Measurements from ENCODE around the gene SNCAIP. TPM values are rescaled to one million over a fixed set of nuclear protein-coding genes. Genes with fewer than 3 reads are reported as not detected.

The SNCAIP gene
- total and polyA plus RNA-seq, 9 of the 15 experiments (the other 6 are each of a cell fraction or from before 2014, with no cell fraction given): 0.04 TPM; not detected in 8

- WGBS (ENCODE audit: insufficient coverage, low coverage, missing lambda C conversion rate): 2% methylated on average over 5 of the region's 5 CpGs
Measured at GRCh38 chr5:122384739-122385235, 72.8 kb downstream of the SNCAIP start.

GRCh38 chr5:122385286-122385685, 73.2 kb downstream of the SNCAIP start:
- Histone ChIP-seq H3K9ac (ENCODE audit: insufficient read depth in 1 of 2, low read depth in 2 of 2, low read length in 2 of 2) (no peak overlapping the region), H3K79me2 (ENCODE audit: control insufficient read depth, insufficient read depth, low read length) (no peaks in the 10 kb centered on the region), H4K20me1 (replicated peaks; ENCODE audit: control insufficient read depth, insufficient read depth, low read length) (no peaks in the 10 kb centered on the region), H3K27ac (ENCODE audit: extremely low read depth, low read depth, low read length) (no peak overlapping the region), H3K4me3 (no peak overlapping the region), H3K36me3 (ENCODE audit: control insufficient read depth, insufficient read depth, low read length) (no peaks in the 10 kb centered on the region), H2AFZ (ENCODE audit: low read depth, low read length) (no peak overlapping the region), H3K4me2 (ENCODE audit: insufficient read depth, low read length) (no peak overlapping the region), H3K27me3 (ENCODE audit: control insufficient read depth in 2 of 2, insufficient read depth in 2 of 2, low read length in 2 of 2) (peaks cover 0 to 2% of the 10 kb centered on the region in 2 experiments; a peak in 2 of 5 replicates), H3K9me3 (replicated peaks; ENCODE audit: control insufficient read depth, insufficient read depth, low read depth, low read length) (no peaks in the 10 kb centered on the region), H3K9me1 (ENCODE audit: control insufficient read depth, insufficient read depth, low read length) (no peaks in the 10 kb centered on the region), H3K4me1 (replicated peaks in 1 of 2; ENCODE audit: control insufficient read depth in 2 of 2, insufficient read depth in 2 of 2, low read length in 2 of 2) (no peaks in the 10 kb centered on the region)
- intact Hi-C loops (cut with micrococcal nuclease) (no loop called here), in situ Hi-C loops (cut with MboI) (no loop called here)
- no TSS peak for BruUV-seq (replicated peaks)
- no peak for FAIRE-seq
- ATAC-seq: no peak
- no peak for TF ChIP-seq RBM14 (IDR thresholded peaks at IDR 0.05; ENCODE audit: borderline replicate concordance, insufficient read depth, low read depth, low read length)
- TF ChIP-seq HNRNPK (IDR thresholded peaks at IDR 0.05; ENCODE audit: low read depth, low read length, poor library complexity, severe bottlenecking): no peak
- TF ChIP-seq GTF2F1 (IDR thresholded peaks at IDR 0.05; ENCODE audit: low read depth, low read length): no peak
- TF ChIP-seq POLR2AphosphoS5 (IDR thresholded peaks at IDR 0.05; ENCODE audit: control insufficient read depth, insufficient read depth, low read depth, low read length): no peak
- no peak for TF ChIP-seq MTF1 (CRISPR knock-in tag; IDR thresholded peaks at IDR 0.05; ENCODE audit: borderline replicate concordance)
- no peak for TF ChIP-seq SRSF9 (IDR thresholded peaks at IDR 0.05; ENCODE audit: borderline replicate concordance, low read depth, low read length)
- TF ChIP-seq ZNF239 (CRISPR knock-in tag; IDR thresholded peaks at IDR 0.05): no peak
- CTCF ChIA-PET (ENCODE audit: low intra/inter-chr PET ratio): no interaction called here
- POLR2A ChIA-PET: no interaction called here
- DNase-seq (ENCODE audit: extremely low read depth in 1 of 4, low spot score in 3 of 4): no peak
- 3% methylated on average over 4 of the region's 4 CpGs for WGBS (ENCODE audit: insufficient coverage, low coverage, missing lambda C conversion rate)

More at GRCh38 chr5:122384739-122385235, 72.8 kb downstream of the SNCAIP start:
- ChIA-PET CTCF (ENCODE audit: low intra/inter-chr PET ratio) (no interaction called here), POLR2A (no interaction called here)
- Histone ChIP-seq H4K20me1 (replicated peaks; ENCODE audit: control insufficient read depth, insufficient read depth, low read length) (no peaks in the 10 kb centered on the region), H3K9me1 (ENCODE audit: control insufficient read depth, insufficient read depth, low read length) (no peaks in the 10 kb centered on the region), H3K4me2 (ENCODE audit: insufficient read depth, low read length) (no peak overlapping the region), H3K4me3 (no peak overlapping the region), H3K36me3 (ENCODE audit: control insufficient read depth, insufficient read depth, low read length) (no peaks in the 10 kb centered on the region), H3K79me2 (ENCODE audit: control insufficient read depth, insufficient read depth, low read length) (no peaks in the 10 kb centered on the region), H3K9ac (ENCODE audit: insufficient read depth in 1 of 2, low read depth in 2 of 2, low read length in 2 of 2) (no peak overlapping the region), H3K9me3 (replicated peaks; ENCODE audit: control insufficient read depth, insufficient read depth, low read depth, low read length) (no peaks in the 10 kb centered on the region), H3K4me1 (replicated peaks in 1 of 2; ENCODE audit: control insufficient read depth in 2 of 2, insufficient read depth in 2 of 2, low read length in 2 of 2) (no peaks in the 10 kb centered on the region), H3K27me3 (ENCODE audit: control insufficient read depth in 2 of 2, insufficient read depth in 2 of 2, low read length in 2 of 2) (peaks cover 0 to 2% of the 10 kb centered on the region in 2 experiments; a peak in 2 of 5 replicates), H3K27ac (ENCODE audit: extremely low read depth, low read depth, low read length) (no peak overlapping the region), H2AFZ (ENCODE audit: low read depth, low read length) (no peak overlapping the region)
- intact Hi-C loops (cut with micrococcal nuclease) (no loop called here), in situ Hi-C loops (cut with MboI) (no loop called here)
- FAIRE-seq: no peak
- BruUV-seq (replicated peaks): no TSS peak
- no peak for ATAC-seq
- DNase-seq (ENCODE audit: extremely low read depth in 1 of 4, low spot score in 3 of 4): no peak
- TF ChIP-seq BRCA1 (IDR thresholded peaks at IDR 0.05) (no peak), BRCA1 (CRISPR knock-in tag; IDR thresholded peaks at IDR 0.05) (no peak), ETS2 (tag; IDR thresholded peaks at IDR 0.05; ENCODE audit: borderline replicate concordance, poor library complexity, severe bottlenecking) (no peak)
